ENCODE measurements around the gene MYO1B.

Gene MYO1B

GRCh38 chr2:191245046-191245868 is at the start of gene MYO1B:
Gene MYO1B (plus strand): TSS chr2:191245404. CDS start chr2:191276896, 31,492 bp downstream.
- DNase-seq, result peak; percentile 51

- no peak for DNase-seq
Observed at GRCh38 chr2:191197096-191197495, 48.1 kb upstream of the MYO1B start.

DNA sequence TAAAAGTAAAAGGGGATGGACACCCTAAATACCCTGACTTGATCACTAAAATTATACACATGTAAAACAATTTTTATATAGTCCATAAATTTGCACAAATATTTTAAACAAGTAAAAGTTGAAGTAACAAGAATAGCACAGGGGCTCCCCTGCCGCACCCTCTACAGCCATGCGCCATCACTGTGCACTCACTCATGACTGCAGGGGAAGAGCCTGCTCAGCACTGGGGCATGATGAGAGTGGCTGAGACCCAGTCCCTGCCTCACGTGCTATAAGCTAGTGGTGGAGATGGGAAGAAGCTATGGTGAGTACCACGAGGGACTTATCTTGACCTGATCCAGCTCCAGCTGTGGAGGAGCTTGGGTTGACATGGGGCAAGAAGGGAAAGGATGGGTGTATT is 46.9 kb upstream of the MYO1B start:
- no peak for DNase-seq

DNA sequence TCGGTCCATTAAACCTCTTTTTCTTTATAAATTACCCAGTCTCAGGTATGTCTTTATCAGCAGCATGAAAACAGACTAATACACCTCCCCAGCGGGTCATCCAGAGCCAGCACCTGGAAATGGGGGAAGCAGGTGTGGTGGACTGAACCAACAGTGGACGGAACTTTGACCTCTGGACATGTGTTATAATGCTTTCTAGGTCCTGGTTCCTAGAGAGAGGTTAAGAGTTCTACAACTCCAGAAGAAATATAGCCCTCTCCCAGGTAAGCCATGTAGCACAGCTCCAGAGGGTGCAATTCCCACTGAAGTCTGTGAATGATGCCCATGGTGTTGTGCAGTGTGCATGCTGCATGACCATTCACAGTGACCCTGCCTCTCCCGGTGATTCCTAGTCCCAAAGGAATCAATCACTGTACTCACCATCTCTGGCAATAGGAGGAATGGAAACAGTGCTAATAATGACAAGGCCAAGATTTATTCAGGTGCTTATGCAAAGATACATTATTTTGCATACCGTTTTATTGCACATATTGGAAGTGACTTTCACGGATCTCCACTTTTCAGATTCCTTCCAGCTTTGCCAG is 45.2 kb upstream of the MYO1B start:
- DNase-seq, result no peak

DNA sequence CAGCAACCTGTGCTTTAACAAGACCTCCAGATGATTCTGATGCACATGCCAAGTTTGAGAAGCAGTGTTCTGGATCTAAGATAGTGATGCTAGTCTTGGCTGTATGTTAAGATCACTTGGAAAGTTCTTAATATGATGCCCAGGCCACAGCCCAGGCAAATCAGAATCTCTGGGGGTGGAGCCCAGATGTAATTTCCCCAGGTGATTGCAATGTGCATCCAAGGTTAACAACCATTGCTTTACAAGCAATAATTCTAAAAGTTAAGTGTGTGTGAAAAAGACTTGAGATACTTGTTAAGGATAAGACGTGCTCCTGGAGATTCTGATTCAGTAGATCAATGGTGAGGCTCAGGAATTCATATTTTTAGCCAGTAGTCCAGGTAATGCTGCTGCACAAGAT is 44.3 kb upstream of the MYO1B start:
- no peak for DNase-seq

GRCh38 chr2:191202209-191202721 is 42.9 kb upstream of the MYO1B start:
- no peak for DNase-seq

DNA sequence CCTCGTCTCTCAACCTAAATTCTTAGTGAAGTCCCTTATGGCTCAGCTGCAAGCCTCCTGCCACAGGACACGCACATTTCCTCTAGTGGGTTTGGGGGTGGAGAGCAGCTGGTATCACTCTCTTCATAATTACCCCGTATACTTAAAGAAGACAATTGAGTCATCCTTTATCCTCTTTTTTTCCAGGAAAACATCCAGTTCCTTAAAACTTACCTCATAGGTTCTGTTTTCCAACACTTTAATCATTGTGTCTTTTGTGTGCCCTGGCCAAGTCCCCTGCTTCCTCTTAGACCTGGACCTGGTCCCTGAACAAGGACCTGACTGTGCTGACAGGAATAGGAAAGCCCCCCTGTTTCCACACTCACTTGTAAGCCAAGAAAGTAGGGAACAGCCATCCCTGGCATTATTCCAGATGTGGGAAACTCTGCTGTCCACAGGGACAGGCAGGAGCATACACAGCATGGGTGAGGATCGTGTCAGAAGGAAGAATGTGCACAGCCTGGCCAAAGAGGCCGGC is 42.3 kb upstream of the MYO1B start:
- DNase-seq, result peak; percentile 28

GRCh38 chr2:191204433-191204832 is 40.8 kb upstream of the MYO1B start:
- DNase-seq, result no peak

DNA sequence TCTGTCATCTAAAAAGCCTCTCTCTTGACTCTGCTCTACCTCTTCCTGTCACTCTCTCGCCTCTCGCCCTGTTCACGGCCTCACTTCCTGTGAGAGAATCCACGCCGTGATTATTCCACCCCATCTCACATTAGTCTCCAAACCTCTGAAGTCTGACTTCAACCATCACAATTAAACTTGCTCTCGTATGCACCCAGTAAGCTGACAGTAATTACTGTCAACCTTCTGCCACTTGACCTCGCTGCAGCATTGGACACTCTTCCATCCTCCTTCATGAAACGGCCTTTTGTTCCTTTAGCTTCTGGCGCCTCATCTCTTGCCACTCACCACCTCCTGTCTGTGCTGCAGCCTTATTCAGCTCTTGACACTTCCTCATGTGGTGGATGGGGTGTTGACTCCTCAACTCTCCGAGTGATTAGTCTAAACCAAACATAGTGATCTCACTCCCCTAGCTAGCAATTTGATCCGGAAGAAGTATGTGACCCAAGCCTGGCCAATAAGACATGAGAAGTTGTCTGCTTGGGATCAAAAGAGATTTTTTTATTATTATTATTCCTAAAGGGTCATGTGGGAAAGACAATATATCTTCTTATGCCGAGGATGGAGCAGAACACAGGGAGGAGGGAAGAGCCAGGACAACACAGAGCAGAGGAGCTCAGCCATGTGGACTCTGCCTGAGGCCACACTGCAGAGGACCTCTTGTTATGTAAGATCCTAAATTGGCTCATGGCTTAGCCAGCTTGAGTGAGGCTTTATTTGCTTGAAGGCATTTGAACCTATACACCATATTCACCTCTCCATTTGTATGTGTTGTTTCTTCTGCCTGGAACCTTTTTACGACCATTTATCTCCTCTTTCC is 38.4 kb upstream of the MYO1B start:
- peak; percentile 44 for DNase-seq

DNA sequence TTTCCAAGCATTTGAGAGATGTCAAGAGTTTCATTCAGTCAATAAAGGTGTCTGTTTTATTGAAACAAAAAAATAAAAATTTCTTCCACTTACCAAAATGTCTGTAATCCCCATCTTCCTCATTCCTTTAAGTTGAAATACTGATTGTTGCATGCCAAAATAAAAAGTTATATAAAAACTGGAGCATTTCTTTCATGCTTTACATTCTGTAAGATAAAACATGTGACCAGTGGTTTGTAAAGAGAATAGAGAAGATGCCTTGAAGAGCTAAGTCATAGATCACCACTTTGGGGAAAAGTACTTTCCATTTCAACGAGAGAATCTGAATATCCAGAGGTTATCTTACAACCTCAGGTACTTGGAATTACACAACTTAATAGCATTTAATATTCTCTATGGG is 35.9 kb upstream of the MYO1B start:
- DNase-seq, result no peak

GRCh38 chr2:191212119-191212518 is 33.1 kb upstream of the MYO1B start:
- no peak for DNase-seq

DNA sequence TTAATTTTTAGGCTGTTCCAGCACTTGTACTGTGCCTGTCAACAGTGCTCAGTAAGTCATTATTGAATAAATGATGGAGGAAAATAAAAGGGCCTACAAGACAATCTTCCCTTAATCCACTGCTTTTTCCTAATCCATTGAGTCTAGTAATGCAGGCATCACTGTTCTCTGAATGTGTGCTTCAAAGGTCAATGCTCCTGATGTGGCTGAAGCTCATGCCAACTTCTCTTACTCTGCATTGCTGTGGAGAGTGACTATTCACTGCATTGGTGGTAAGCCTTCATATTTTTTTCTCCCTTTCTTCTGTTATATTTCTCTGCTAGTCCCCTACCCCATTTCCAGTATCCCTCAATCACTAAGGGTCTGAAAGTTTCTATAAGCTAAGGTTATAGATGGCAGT is 31.9 kb upstream of the MYO1B start:
- DNase-seq, result no peak

DNA sequence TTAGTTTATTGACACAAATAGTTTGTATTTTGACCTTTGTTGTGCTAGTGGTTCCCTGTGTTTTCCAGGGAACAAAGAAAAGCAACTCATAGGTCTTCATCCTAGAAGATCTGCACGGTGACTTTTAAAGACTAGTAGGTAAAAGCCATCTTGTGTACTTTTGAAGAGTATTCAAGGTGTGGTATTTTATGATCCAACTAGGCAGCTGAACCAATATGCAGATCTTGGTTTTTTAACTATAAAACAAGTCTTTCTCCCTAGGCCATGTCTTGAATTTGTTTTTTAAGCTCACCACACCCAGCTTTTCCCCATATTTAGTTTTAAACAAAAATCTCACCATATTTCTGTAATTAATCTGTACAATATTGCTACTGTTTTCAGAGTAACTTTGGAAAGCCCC is 30.0 kb upstream of the MYO1B start:
- DNase-seq, result no peak

- DNase-seq, result no peak
Observed at GRCh38 chr2:191215666-191216065, 29.5 kb upstream of the MYO1B start.

- DNase-seq, result no peak
Observed at GRCh38 chr2:191217580-191217979, 27.6 kb upstream of the MYO1B start.

DNA sequence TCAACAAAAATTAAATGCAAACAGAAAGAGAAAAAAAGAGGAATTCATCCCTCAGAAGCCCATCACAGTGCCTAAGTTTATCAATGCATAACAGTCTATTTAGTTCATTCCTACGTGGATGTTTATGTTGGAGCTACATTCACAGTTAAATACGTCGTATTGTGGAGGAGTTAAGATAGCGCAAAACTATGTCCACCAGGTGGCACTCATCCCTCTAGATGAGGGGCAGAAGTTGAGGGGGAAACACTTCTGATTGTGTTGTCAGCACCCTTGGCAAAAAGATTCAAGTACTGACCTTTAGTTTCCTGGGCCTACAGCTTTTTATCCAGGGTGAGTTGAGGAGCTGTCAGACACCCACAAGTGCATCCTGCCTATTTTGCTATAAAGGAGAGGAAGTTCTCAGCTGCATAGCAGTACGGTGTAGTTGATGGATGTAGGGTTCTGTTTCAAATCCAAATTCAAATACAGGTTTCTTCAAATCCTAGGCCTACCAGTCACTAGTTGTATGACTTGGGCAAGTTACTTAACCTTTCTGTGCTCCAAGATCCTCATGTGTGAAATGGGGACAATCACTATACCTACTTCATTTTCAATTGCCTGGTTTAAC is 26.8 kb upstream of the MYO1B start:
- DNase-seq, result peak; percentile 47

DNA sequence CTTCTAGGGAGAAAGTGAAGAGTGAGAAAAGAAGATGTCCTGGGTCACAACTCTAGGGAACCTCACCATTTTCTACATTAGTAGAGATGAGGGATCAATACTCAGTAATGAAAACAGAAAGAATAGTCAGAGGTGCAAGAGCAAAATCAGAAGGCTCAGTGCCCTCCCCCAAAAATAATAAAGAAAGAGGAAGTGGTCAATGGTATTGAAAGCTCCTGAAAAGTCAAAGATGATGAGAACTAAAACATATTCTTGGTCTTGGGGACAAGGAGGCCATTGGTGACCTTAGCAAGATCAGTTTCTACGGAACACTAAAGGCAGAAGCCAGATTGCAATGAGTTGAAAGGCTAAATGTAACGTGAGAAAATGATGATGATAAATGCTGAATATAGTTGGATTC is 24.5 kb upstream of the MYO1B start:
- no peak for DNase-seq

DNA sequence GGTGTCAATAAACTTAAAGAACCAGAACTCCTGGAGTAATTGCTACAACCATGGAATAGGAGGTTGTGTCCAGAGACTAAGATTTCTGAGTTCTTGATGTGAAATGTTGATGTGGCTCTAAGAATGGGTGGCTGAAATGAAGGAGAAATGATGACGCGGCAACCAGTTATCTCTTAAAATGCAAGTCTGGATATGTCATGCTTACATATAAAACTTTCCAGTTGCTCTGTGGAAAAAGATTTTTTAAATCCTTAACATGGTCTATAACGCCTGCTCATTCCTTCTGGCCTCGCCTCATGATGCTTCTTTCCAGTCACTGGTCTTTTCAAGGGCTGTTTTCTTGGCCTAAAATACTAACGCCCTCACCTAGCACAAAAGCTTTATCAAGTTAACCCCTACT is 23.5 kb upstream of the MYO1B start:
- no peak for DNase-seq

GRCh38 chr2:191222507-191222906 is 22.7 kb upstream of the MYO1B start:
- no peak for DNase-seq

DNA sequence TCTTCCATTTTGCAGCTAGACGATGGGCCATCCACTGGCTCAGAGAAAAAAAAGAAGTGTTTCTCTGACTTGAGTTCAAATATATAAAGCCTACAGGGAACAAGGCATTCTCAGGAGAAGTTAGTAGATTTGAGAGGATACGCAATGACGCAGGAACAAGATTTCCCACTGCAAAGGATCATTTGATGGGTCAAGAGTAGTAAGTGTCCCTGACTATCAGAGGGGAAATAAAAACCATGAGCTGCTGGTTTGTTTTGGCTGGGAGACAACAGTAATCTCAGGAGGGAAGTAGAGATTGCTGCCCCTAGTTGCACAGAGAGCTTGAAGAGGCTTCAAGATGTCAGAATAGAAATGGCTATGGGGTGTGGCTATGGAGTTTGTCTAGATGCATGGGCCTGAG is 22.3 kb upstream of the MYO1B start:
- no peak for DNase-seq

DNA sequence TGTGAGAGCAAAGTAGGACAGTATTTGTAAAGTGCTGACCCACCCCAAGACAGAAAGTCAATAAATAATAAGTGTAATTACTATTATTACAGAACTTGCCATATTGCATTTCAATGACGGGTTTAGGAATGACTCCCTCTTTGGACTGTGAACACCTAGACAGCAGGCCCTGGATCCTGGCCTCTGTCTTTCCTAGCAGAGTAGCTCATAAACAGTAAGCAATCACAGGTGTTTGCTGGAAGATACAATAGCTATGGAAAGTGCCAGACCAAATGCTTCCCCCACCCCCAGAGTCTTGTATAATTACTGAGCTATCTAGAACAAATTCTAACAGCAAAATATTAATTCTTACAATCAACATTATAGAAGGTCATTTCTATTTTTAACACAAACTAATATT is 20.1 kb upstream of the MYO1B start:
- DNase-seq, result no peak

DNA sequence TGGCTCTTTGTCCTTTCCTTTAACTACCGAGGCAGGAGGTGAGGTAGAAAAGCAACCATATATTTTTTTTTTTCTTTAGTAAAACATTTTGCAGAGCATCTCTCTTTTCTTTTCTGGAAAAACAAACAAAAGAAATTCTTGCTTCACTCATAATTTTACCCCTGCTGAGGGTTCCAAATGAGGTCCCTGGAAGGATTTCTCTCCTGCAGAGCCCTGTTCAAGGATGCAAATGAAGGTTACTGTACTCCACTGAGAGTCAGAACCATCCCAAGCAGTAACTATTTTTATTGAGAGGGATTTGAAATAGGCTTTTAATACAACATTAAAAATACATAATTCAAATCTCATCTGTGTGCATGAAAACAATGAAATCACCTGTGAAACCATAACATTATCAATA is 19.5 kb upstream of the MYO1B start:
- DNase-seq, result no peak

GRCh38 chr2:191226196-191226595 is 19.0 kb upstream of the MYO1B start:
- no peak for DNase-seq
